Endodermal cell (in vitro differentiated cells): Measurements from ENCODE around the gene RBL2. TPM values are rescaled to one million over a fixed set of nuclear protein-coding genes. Genes with fewer than 3 reads are reported as not detected.

Source experiments
- DNase-seq: peaks from one replicate; pipeline ENCODE4 v3.0.0-alpha.2; 2017
- H3K27ac ChIP-seq: 2 replicates; pipeline ENCODE4 v1.5.1; 2013; ENCODE audit warnings: mild to moderate bottlenecking, low read depth, low read length, moderate library complexity
- H3K27me3 ChIP-seq: 2 replicates; pipeline ENCODE4 v1.6.1; 2013; ENCODE audit warnings: mild to moderate bottlenecking, low read length, moderate library complexity; ENCODE audit not compliant: insufficient read depth, control insufficient read depth, poor library complexity, severe bottlenecking
- H3K36me3 ChIP-seq: 2 replicates; pipeline ENCODE4 v1.7.0; 2013; ENCODE audit warnings: mild to moderate bottlenecking, low read length, moderate library complexity; ENCODE audit not compliant: control insufficient read depth, insufficient read depth
- H3K4me1 ChIP-seq: one replicate; pipeline ENCODE4 v1.7.0; 2013; ENCODE audit warnings: low read length; ENCODE audit not compliant: control insufficient read depth, insufficient read depth
- H3K4me3 ChIP-seq: 2 replicates; pipeline ENCODE4 v1.5.1; 2013; ENCODE audit warnings: mild to moderate bottlenecking, low read length, moderate library complexity
- H3K9ac ChIP-seq: 2 replicates; pipeline ENCODE4 v1.6.1; 2013; ENCODE audit warnings: mild to moderate bottlenecking, low read length, moderate library complexity; ENCODE audit not compliant: poor library complexity, severe bottlenecking; ENCODE audit errors: extremely low read depth
- H3K9me3 ChIP-seq: 2 replicates; pipeline ENCODE4 v1.6.1; 2013; ENCODE audit warnings: mild to moderate bottlenecking, low read length, moderate library complexity; ENCODE audit not compliant: control insufficient read depth
- H3K27ac Mint-ChIP-seq: 2 replicates; pipeline ENCODE4 v1.8.0; 2020; ENCODE audit warnings: mixed read lengths
- H3K27me3 Mint-ChIP-seq: 2 replicates; pipeline ENCODE4 v1.8.0; 2021; ENCODE audit warnings: mild to moderate bottlenecking, mixed read lengths; ENCODE audit not compliant: insufficient read depth
- H3K36me3 Mint-ChIP-seq: 2 replicates; pipeline ENCODE4 v1.8.0; 2020; ENCODE audit warnings: low read depth, mixed read lengths
- H3K4me1 Mint-ChIP-seq: 2 replicates; pipeline ENCODE4 v1.8.0; 2020; ENCODE audit warnings: mixed read lengths
- H3K4me3 Mint-ChIP-seq: 2 replicates; pipeline ENCODE4 v1.8.0; 2020; ENCODE audit warnings: mild to moderate bottlenecking, moderate library complexity, mixed read lengths
- H3K9me3 Mint-ChIP-seq: 2 replicates; pipeline ENCODE4 v1.8.0; 2020; ENCODE audit warnings: mild to moderate bottlenecking, mixed read lengths
- CTCF ChIP-seq: fragments of 200-600 bp; sonication (generic); conservative IDR thresholded peaks from 2 replicates; pipeline ENCODE4 v1.5.0; 2021; ENCODE audit warnings: antibody characterized with exemption, mild to moderate bottlenecking
- WGBS, 2 experiments: methylation state at CpG; one replicate each; pipeline versions ENCODE4 v1.1.5 to v1.1.7; 2013; ENCODE audit warnings: missing lambda C conversion rate in 2 of 2, mixed read lengths in 1 of 2; ENCODE audit not compliant: insufficient coverage in 1 of 2, insufficient read length in 1 of 2; 5-methylcytosine and 5-hydroxymethylcytosine counted together
- total RNA-seq, 2 donors: library from RNA; stranded (reverse); fragmentation: NEBNext Ultra II Directional in 1 of 2; extraction: Animal tissue kit (Norgen Biotek cat#: 25700) in 1 of 2; gene quantifications; 2 replicates in 1 of 2; 3 replicates in 1 of 2; pipeline ENCODE4 v1.2.1, GENCODE V29; 2021

Gene RBL2
- total RNA-seq, 2 donors from 2014 or later: 34.9 to 46.0 TPM

GRCh38 chr16:53503270-53503923 is 69.1 kb downstream of the RBL2 start:
- Histone ChIP-seq H3K4me1 (peaks cover 11% of the 10 kb centered on the region), H3K36me3 (peaks cover 10% of the 10 kb centered on the region), H3K9ac (no peak overlapping the region), H3K9me3 (no peaks in the 10 kb centered on the region), H3K27ac (peak overlapping the region; percentile 84), H3K27me3 (no peaks in the 10 kb centered on the region), H3K4me3 (peak overlapping the region; percentile 70)
- 0% methylated on average over 13 to 46 of the region's 46 CpGs for WGBS, 2 experiments
- H3K27ac Mint-ChIP-seq: peak overlapping the region; percentile 92
- DNase-seq: peak; percentile 100
- no peaks in the 10 kb centered on the region for H3K27me3 Mint-ChIP-seq
- H3K36me3 Mint-ChIP-seq: peaks cover 6% of the 10 kb centered on the region
- H3K4me1 Mint-ChIP-seq: peaks cover 35% of the 10 kb centered on the region
- no peak for TF ChIP-seq CTCF
- H3K4me3 Mint-ChIP-seq: peak overlapping the region; percentile 68
- H3K9me3 Mint-ChIP-seq: no peaks in the 10 kb centered on the region

- Histone ChIP-seq H3K27ac (peak overlapping the region; percentile 0), H3K4me1 (peaks cover 11% of the 10 kb centered on the region), H3K9ac (no peak overlapping the region), H3K36me3 (peaks cover 3% of the 10 kb centered on the region), H3K27me3 (no peaks in the 10 kb centered on the region), H3K4me3 (peak overlapping the region; percentile 70), H3K9me3 (no peaks in the 10 kb centered on the region)
- 48 to 70% methylated on average over 5 to 15 of the region's 15 CpGs for WGBS, 2 experiments
- H3K27me3 Mint-ChIP-seq: no peaks in the 10 kb centered on the region
- peak overlapping the region; percentile 96 for H3K27ac Mint-ChIP-seq
- H3K36me3 Mint-ChIP-seq: peaks cover 5% of the 10 kb centered on the region
- H3K4me1 Mint-ChIP-seq: peaks cover 35% of the 10 kb centered on the region
- peak; percentile 71 for DNase-seq
- peak overlapping the region; percentile 68 for H3K4me3 Mint-ChIP-seq
- no peak for TF ChIP-seq CTCF
- H3K9me3 Mint-ChIP-seq: no peaks in the 10 kb centered on the region
Observed at GRCh38 chr16:53503991-53504663, 69.9 kb downstream of the RBL2 start.

- no peaks in the 10 kb centered on the region for H3K9me3 ChIP-seq
- H3K4me3 ChIP-seq: peak overlapping the region; percentile 70
- Mint-ChIP-seq H3K27ac (peak overlapping the region; percentile 96), H3K4me1 (peaks cover 36% of the 10 kb centered on the region), H3K9me3 (no peaks in the 10 kb centered on the region), H3K4me3 (peak overlapping the region; percentile 68), H3K36me3 (peaks cover 5% of the 10 kb centered on the region), H3K27me3 (no peaks in the 10 kb centered on the region)
- H3K27me3 ChIP-seq: no peaks in the 10 kb centered on the region
- H3K27ac ChIP-seq: no peak overlapping the region
- whole genome bisulfite sequencing, 2 experiments: 88 to 89% methylated on average over 6 to 7 of the region's 7 CpGs
- TF ChIP-seq CTCF: no peak
- H3K9ac ChIP-seq: no peak overlapping the region
- H3K4me1 ChIP-seq: peaks cover 11% of the 10 kb centered on the region
- DNase-seq: peak; percentile 51
- H3K36me3 ChIP-seq: peaks cover 3% of the 10 kb centered on the region
Observed at GRCh38 chr16:53504665-53505064, 70.4 kb downstream of the RBL2 start.
